ENCODE measurements around the gene PIK3R5. TPM values are rescaled to one million over a fixed set of nuclear protein-coding genes. Genes with fewer than 3 reads are reported as not detected.

Gene PIK3R5
- total RNA-seq, 3 donors from 2014 or later: 8.4 to 17.8 (median 13.6) TPM

DNA sequence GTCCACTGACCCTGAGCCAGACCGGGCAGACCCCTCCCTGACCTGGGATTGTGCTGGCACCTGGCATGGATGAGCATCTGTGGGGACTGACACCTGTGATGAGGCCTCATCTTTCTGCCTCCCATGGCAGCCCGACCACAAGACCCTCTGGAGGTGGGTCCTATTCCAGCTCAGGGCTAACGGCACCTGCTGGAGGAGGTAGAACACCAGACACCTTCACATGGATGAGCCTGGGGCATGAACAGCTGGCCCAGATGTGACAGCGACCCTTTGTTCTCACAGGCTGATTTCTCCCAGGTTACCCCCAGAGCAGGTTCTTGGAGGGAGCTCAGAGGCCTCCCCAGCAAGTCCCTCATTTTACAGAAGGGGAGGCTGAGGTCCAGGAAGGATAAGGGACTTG lies 51.6 kb downstream of the PIK3R5 start:
- ATAC-seq (no peak), DNase-seq (no peak)
- Mint-ChIP-seq H3K36me3 (ENCODE audit: insufficient read depth) (peaks cover 29% of the 10 kb centered on the region), H3K4me1 (ENCODE audit: low read depth) (peaks cover 33% of the 10 kb centered on the region), H3K27me3 (ENCODE audit: low read depth) (no peaks in the 10 kb centered on the region), H3K9me3 (peaks cover 3% of the 10 kb centered on the region), H3K4me3 (no peak overlapping the region)

DNA sequence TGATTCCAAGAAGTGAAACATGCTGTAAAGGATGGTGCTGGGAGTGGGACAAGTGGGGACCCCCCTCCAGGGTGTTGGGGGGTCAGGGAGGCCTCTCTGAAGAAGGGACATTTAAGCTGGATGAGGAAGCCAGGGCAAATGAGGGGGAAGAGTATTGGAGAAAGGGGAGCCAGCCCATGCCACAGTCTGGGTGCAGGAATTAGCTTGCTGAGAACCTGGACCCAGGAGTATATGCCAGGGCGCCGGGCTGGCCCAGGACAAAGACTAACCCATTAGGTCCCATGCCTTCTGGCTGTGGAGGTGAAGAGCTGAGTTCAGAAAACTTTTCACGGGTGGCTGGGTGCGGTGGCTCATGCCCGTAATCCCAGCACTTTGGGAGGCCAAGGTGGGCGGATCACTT lies 52.4 kb downstream of the PIK3R5 start:
- Mint-ChIP-seq H3K4me1 (ENCODE audit: low read depth) (peaks cover 31% of the 10 kb centered on the region), H3K27me3 (ENCODE audit: low read depth) (no peaks in the 10 kb centered on the region), H3K9me3 (no peaks in the 10 kb centered on the region), H3K36me3 (ENCODE audit: insufficient read depth) (peaks cover 29% of the 10 kb centered on the region), H3K4me3 (no peak overlapping the region)
- DNase-seq (no peak), ATAC-seq (no peak)

DNA sequence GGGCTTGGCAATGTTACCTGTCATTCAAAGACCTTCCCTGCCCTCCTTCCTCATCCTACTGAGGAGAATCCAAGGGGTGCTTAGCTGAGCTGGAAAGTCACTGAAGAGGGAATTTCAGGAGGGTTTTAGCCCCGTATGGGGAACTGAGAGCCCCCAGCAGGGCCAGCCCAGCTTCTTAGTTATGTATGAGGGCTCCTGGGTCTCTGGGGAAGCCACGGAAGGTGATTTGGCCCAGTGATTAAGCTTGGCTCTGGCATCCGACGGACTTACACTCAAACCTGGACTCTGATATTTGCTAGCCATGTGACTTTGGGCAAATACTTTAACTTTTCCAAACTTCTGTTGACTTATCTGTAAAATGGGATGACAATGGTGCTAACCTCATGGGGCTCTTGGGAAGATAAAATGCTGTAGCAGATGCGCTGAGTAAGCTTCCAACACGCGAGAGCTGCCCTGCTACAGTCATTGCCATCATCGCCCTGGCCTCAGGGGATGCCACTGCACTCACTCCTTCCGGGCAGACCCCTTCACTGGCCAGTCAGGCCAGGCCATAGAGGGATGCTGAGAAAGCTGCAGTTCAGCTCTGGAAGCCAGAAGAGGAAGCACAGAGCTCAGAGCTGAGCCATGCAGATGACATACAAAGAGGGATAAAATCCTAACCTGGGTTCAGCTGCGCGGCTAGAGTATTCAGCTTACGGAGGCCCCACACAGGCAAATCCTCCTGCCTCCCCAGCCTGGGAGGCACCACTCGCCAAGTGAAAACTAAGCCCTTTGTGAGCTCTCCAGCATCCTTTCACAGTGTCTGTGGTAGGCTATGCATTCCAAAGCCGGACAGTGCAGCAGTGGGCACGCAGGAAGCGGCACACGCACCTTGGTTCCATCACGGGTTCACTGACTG lies 53.2 kb downstream of the PIK3R5 start:
- ATAC-seq (no peak), DNase-seq (no peak)
- no peaks in the 10 kb centered on the region for H3K9me3 Mint-ChIP-seq
- H3K4me3 Mint-ChIP-seq: no peak overlapping the region
- peaks cover 33% of the 10 kb centered on the region for H3K4me1 Mint-ChIP-seq (ENCODE audit: low read depth)
- H3K36me3 Mint-ChIP-seq (ENCODE audit: insufficient read depth): peaks cover 29% of the 10 kb centered on the region
- no peaks in the 10 kb centered on the region for H3K27me3 Mint-ChIP-seq (ENCODE audit: low read depth)

DNA sequence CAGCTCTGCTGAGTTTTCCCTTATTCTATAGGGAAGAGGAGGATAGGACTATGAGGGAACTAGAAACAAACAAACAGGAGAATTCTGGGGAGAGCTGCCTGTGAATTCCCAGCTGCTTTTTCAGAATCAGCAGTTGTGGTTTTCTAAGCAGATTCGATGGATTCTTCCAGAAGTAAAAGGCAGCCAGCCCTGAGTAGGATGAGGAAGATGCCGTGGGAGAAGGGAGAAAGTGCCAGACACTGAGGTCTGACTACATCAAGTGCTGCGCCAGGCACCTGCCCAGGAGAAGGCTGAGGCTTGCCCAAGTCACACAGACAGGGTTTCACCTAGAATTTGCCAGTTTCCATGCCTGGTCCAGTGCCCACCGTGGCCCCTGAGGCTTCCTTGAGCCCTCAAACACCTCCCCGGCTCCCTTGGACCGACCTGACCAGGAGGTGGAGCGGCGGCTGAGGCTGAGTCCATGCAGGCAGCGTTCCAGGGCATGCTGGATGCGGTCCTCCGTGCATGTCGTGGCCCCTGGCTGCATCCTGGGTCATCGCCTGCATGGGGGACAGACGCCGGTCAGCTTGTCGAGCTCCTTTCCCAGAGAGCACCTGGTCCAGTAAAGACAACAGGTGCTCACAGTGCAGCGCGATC lies 54.4 kb downstream of the PIK3R5 start:
- H3K9me3 Mint-ChIP-seq: no peaks in the 10 kb centered on the region
- DNase-seq: no peak
- H3K27me3 Mint-ChIP-seq (ENCODE audit: low read depth): no peaks in the 10 kb centered on the region
- no peak overlapping the region for H3K4me3 Mint-ChIP-seq
- peaks cover 24% of the 10 kb centered on the region for H3K4me1 Mint-ChIP-seq (ENCODE audit: low read depth)
- no peak for ATAC-seq
- peaks cover 24% of the 10 kb centered on the region for H3K36me3 Mint-ChIP-seq (ENCODE audit: insufficient read depth)

DNA sequence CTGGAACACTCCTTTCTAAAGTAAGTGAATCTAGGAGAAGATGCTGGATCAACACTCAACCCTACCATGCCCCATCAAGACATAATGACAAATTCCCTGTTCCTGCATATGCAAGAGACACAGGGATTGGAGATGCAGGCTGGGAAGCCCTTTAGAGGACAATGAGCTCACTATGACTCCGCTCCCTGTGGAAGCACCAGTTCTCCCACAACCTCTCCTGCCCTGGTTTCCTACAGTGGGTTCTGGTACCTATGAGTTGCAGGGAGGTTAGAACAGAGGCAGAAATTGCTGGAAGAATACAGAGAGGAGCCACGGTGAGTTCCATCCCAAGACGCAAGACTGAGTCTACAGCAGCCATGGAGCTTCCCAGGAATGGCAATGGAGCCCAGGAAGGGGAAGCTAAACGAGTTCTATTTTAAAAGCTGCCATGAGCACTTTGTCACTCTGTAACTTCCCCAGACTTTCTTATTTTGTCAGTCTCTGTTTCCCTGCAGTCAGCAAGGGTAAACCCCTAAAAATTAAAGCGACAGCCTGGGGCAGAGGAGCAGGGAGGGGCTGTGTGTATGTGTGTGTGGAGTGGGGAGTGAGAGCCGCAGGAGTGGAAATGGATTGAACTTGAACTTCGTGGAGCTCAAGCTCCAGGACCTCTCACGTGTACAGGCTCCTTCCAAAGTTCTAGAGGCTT lies 55.8 kb downstream of the PIK3R5 start:
- H3K27me3 Mint-ChIP-seq (ENCODE audit: low read depth): no peaks in the 10 kb centered on the region
- ATAC-seq: no peak

DNA sequence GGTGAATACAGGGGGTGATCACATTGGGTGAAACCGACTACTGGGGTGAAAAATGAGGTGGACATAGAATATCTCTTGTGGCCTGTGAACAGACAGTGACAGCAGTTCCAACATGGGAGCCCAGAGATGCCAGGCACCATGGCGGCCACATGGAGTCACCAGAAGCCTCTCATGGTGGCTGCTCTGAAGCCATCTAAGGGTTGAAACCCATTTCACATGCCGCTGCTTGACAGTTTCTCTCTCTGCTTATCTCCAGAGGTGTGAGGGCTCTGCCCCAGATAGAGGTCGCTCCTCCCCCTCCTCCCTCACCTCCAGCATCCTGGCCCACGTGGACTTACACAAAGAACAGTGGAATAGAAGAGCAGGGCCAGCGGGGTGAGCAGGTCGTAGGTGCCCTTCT lies 60.2 kb downstream of the PIK3R5 start:
- no peaks in the 10 kb centered on the region for H3K27me3 Mint-ChIP-seq (ENCODE audit: low read depth)
- ATAC-seq: no peak

More for the DNA sequence above, 55.8 kb downstream of the PIK3R5 start:
- no peak overlapping the region for H3K4me3 Mint-ChIP-seq
- peaks cover 16% of the 10 kb centered on the region for H3K4me1 Mint-ChIP-seq (ENCODE audit: low read depth)
- peaks cover 32% of the 10 kb centered on the region for H3K36me3 Mint-ChIP-seq (ENCODE audit: insufficient read depth)
- no peak for DNase-seq
- no peaks in the 10 kb centered on the region for H3K9me3 Mint-ChIP-seq

DNA sequence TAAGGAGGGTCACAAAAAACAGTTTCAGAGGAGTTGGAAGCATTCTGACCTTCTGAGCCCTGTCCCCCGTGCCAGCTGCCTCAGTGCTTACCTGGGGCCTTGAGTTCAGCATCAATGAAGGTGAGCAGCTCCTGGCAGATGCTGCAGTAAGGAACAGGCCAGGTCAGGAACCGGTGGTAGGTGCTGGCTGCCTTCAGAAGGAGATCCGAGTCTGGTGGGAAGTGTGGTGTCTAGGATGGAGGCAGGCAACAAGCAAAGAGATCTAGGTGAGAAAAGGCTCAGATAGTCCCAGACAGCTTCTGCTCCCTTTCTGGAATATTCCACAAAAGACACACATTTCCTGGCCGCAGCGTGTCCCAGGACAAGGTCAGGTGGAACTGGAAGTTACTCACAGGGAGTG lies 60.8 kb downstream of the PIK3R5 start:
- H3K4me3 Mint-ChIP-seq: no peak overlapping the region
- H3K36me3 Mint-ChIP-seq (ENCODE audit: insufficient read depth): peaks cover 34% of the 10 kb centered on the region
- no peak for ATAC-seq
- peaks cover 29% of the 10 kb centered on the region for H3K4me1 Mint-ChIP-seq (ENCODE audit: low read depth)
- no peaks in the 10 kb centered on the region for H3K27me3 Mint-ChIP-seq (ENCODE audit: low read depth)
- no peaks in the 10 kb centered on the region for H3K9me3 Mint-ChIP-seq
- no peak for DNase-seq

More for the DNA sequence above, 60.2 kb downstream of the PIK3R5 start:
- H3K36me3 Mint-ChIP-seq (ENCODE audit: insufficient read depth): peaks cover 37% of the 10 kb centered on the region
- no peak for DNase-seq
- H3K4me1 Mint-ChIP-seq (ENCODE audit: low read depth): peaks cover 23% of the 10 kb centered on the region
- no peaks in the 10 kb centered on the region for H3K9me3 Mint-ChIP-seq
- H3K4me3 Mint-ChIP-seq: no peak overlapping the region

DNA sequence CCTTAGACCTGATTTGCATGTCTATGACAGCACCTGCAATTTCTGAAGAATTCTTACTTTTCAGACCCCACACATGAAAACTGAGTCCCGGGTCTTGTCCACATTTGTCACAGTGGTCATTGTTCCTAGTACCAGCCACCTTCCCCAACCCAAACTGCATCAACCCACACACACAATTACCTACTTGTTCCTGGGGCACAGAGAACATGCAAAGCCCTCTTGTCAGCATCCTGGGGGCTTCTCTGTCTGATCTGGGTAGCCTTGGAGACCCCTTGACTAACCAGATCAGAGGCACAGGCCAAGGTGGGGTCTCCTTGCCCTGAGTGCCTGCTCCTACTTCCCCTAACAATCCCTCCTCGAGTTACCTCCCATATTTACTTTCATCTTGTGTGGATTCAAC lies 61.3 kb downstream of the PIK3R5 start:
- no peaks in the 10 kb centered on the region for H3K27me3 Mint-ChIP-seq (ENCODE audit: low read depth)
- no peak for ATAC-seq
- H3K4me3 Mint-ChIP-seq: no peak overlapping the region
- H3K36me3 Mint-ChIP-seq (ENCODE audit: insufficient read depth): peaks cover 34% of the 10 kb centered on the region
- H3K4me1 Mint-ChIP-seq (ENCODE audit: low read depth): peaks cover 34% of the 10 kb centered on the region
- H3K9me3 Mint-ChIP-seq: no peaks in the 10 kb centered on the region
- no peak for DNase-seq

DNA sequence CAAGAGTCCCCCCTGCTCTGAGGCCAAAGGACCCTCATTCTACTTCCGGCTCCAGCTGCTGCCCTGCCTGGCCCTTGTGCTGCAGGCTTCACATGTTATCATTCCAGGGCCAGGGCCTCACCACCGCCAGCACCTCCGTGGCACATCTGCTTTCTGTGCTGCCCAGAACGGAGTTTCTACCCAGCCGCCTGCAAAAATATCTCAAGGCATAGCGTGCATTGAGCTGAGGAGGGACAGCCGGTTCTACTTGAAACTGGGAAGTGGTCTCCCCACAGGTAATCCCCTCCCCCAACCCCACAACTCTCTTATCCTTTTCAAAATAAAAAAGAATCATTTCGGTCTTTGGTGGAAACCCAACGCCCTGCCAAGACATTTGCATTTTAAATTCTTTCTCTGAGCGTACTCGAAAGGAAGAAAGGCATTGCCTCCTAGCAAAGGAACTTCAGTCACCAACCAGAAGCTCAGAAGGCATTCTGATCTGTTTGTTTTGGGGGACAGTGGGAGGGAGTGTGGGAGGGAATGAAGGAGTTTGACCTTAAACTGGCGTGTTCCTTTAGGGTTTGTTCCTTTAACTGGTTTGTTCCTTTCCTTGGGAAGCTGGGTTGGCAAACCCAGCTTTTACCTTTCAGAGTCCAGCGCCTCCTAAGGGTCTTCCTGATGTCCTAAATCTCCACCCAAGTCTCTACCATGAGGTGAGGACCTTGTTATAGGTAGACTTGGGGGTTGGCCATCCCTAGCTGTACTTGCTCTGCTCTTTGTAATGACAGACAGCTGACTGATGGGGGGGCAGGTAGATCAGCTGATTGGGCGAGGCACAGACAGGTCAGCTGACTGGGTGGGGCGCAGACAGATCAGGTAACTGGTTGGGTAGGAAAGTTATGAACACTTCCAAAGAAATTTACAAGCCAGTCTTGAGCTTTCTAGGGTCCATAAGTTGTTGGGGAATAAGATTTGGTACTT lies 64.6 kb downstream of the PIK3R5 start:
- Mint-ChIP-seq H3K36me3 (ENCODE audit: insufficient read depth) (peaks cover 39% of the 10 kb centered on the region), H3K27me3 (ENCODE audit: low read depth) (no peaks in the 10 kb centered on the region), H3K4me1 (ENCODE audit: low read depth) (peaks cover 64% of the 10 kb centered on the region), H3K9me3 (no peaks in the 10 kb centered on the region), H3K4me3 (no peak overlapping the region)
- ATAC-seq (no peak), DNase-seq (no peak)

DNA sequence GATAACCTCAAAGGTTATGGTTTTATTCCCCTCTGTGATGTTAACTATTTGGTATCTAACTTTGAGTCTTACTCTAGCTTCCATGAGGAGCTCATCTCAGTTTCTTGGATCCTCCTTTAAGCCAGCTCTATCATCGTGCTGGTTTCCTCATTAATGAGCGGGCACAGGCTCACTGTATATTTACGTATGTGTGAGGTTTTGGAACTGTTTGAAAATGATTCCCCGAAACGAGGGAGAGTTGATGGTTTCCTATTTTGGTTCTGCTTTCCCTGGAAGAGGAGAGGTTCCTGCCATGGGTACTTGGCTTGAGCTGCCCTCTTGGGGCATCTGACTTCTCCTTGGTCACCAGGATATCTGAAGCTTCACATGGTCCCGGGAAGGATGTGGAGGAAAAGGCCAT lies 65.3 kb downstream of the PIK3R5 start:
- no peaks in the 10 kb centered on the region for H3K27me3 Mint-ChIP-seq (ENCODE audit: low read depth)
- ATAC-seq (no peak), DNase-seq (no peak)
- no peak overlapping the region for H3K4me3 Mint-ChIP-seq
- peaks cover 68% of the 10 kb centered on the region for H3K4me1 Mint-ChIP-seq (ENCODE audit: low read depth)
- no peaks in the 10 kb centered on the region for H3K9me3 Mint-ChIP-seq
- H3K36me3 Mint-ChIP-seq (ENCODE audit: insufficient read depth): peaks cover 37% of the 10 kb centered on the region

DNA sequence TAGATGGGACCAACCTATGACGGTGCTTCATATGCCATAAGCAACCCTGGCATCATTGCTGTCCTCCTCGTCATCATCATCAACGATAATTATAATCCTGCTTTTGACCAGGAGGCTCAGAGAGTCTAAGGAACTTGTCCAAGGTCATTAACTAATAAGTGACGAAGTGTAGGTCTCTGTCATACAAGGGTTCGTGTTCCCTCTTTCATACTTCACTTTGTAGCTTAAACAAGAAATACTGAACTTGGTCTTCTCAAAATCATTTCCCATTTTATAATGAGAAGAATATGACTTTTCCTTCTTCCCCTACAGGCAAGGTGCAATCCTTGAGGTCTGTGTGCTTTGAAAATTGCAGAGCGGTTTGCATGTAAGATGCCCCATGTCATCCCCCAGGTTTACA lies 66.9 kb downstream of the PIK3R5 start:
- peaks cover 28% of the 10 kb centered on the region for H3K36me3 Mint-ChIP-seq (ENCODE audit: insufficient read depth)

DNA sequence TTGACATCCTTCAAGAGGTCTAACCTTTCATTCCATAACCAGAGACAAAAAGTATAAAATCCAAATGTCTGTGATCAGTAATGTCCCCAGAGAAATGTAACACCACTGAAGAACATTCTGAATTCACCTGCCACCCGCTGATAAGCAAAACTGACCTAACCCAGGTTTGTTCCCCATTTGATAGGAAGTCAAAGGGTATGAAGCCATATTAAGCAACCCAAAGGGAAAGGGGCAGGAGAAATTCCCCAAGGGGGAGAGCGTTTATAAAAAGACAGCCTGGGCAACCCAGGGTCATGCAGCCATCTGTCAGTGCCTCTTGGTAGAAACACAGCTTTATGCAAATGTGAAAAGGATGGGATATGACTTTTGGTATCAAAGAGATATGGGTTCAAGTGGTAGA lies 67.4 kb downstream of the PIK3R5 start:
- peaks cover 76% of the 10 kb centered on the region for H3K4me1 Mint-ChIP-seq (ENCODE audit: low read depth)
- no peak for DNase-seq
- no peak for ATAC-seq
- peaks cover 27% of the 10 kb centered on the region for H3K36me3 Mint-ChIP-seq (ENCODE audit: insufficient read depth)
- no peaks in the 10 kb centered on the region for H3K27me3 Mint-ChIP-seq (ENCODE audit: low read depth)
- H3K9me3 Mint-ChIP-seq: no peaks in the 10 kb centered on the region
- H3K4me3 Mint-ChIP-seq: no peak overlapping the region

More for the DNA sequence above, 66.9 kb downstream of the PIK3R5 start:
- Mint-ChIP-seq H3K4me1 (ENCODE audit: low read depth) (peaks cover 76% of the 10 kb centered on the region), H3K9me3 (no peaks in the 10 kb centered on the region), H3K27me3 (ENCODE audit: low read depth) (no peaks in the 10 kb centered on the region), H3K4me3 (no peak overlapping the region)
- DNase-seq (no peak), ATAC-seq (no peak)

DNA sequence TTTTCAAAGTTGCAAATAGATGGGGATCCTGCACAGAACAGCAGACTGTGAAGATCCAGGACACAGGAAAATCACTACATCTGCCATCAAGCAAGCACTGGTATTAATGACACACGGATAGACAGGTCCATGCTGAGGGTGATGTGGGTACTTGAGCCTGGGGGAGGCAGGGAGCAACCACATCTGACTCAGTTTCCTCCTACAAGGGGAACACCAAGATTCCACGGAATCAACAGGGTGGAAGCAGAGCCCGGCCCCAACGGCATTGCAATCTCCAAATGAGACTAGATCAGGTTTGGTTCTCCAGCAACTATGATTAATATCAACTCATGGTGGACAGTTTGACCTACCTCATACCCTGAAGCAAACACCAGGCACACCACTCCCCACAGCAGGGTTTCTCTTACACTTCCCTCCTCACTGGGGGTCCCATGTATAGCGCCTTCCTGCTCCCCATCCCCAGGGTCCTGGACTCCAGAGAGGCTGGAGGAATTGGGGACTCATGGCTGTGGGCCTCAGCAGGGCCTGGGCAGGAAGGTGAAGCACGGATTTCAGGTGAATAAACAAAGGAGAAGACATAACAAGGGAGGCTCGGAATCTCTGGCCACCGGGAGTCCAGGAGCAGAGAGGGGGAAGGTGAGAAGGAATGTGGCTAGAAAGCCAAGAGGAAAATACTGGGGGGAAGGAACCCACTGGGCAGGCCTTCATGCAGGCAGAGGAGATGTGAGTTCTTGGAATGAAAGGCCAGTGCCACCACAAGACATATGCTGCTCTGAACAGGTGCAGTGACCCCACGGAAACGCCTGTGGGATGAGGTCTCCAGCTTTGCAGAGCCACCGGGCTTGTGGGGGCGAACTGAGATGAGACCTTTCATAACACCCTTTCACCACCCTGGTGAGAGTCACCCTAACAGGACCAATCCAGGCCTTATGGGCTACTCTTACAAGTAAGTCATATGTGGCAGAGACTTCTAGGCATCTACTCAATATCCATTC lies 68.6 kb downstream of the PIK3R5 start:
- Mint-ChIP-seq H3K36me3 (ENCODE audit: insufficient read depth) (peaks cover 33% of the 10 kb centered on the region), H3K9me3 (no peaks in the 10 kb centered on the region), H3K4me1 (ENCODE audit: low read depth) (peaks cover 84% of the 10 kb centered on the region), H3K27me3 (ENCODE audit: low read depth) (no peaks in the 10 kb centered on the region), H3K4me3 (no peak overlapping the region)
- no peak for ATAC-seq
- DNase-seq: no peak

Measured in activated T-cell treated with anti-CD3 and anti-CD28 coated beads, Interleukin-2, amount 50 U/mL, for 4 hours (primary cell).